Hepatic stellate cell (primary cell): ENCODE results near the gene RNF141.

Experiments used
- DNase-seq: peaks from one replicate; pipeline ENCODE4 v3.0.0; 2011; ENCODE audit warnings: low spot score

RNF141 gene

GRCh38 chr11:10480760-10481159 is 60.2 kb downstream of the RNF141 start:
- DNase-seq, result no peak

- DNase-seq, result no peak
Measured at GRCh38 chr11:10480026-10480425, 61.0 kb downstream of the RNF141 start.

- no peak for DNase-seq
Measured at GRCh38 chr11:10478574-10479550, 62.1 kb downstream of the RNF141 start.

GRCh38 chr11:10478066-10478465 is 62.9 kb downstream of the RNF141 start:
- no peak for DNase-seq

- DNase-seq, result no peak
Measured at GRCh38 chr11:10477690-10478046, 63.3 kb downstream of the RNF141 start.

GRCh38 chr11:10476927-10477689 is 63.9 kb downstream of the RNF141 start:
- DNase-seq, result no peak

- DNase-seq, result no peak
Measured at GRCh38 chr11:10476342-10476741, 64.6 kb downstream of the RNF141 start.

- DNase-seq, result no peak
Measured at GRCh38 chr11:10474551-10474950, 66.4 kb downstream of the RNF141 start.

GRCh38 chr11:10473371-10473770 is 67.6 kb downstream of the RNF141 start:
- DNase-seq, result no peak

GRCh38 chr11:10462746-10463300 is 78.2 kb downstream of the RNF141 start:
- DNase-seq, result no peak
